Naive thymus-derived CD4-positive, alpha-beta T cell (primary cell): ENCODE measurements around the gene FLII. TPM values are rescaled to one million over a fixed set of nuclear protein-coding genes. Genes with fewer than 3 reads are reported as not detected.
"Not testable (repeated sequence)": the region's sequence is repeated elsewhere in the genome, so short reads cannot be mapped to it uniquely, and the experiment has no call there.

ENCODE experiments used
- ATAC-seq: fragments of 150-1000 bp; cut with Tn5 transposase; 2 replicates; pipeline ENCODE4 v1.10.0; 2021; ENCODE audit warnings: mild to moderate bottlenecking, moderate library complexity
- CTCF ChIA-PET: fragments of 350-600 bp; sonication (Branson Sonifier 250); formaldehyde crosslinking; loops from one replicate; lab custom pipeline; 2021; ENCODE audit warnings: antibody characterized with exemption; lab: Charles Lee
- POLR2A ChIA-PET: fragments of 350-600 bp; sonication (Branson Sonifier 250); formaldehyde crosslinking; loops from one replicate; lab custom pipeline; 2021; ENCODE audit warnings: antibody characterized with exemption, inconsistent platforms; lab: Charles Lee
- DNase-seq, 9 donors: peaks; one replicate each; pipeline versions ENCODE4 v3.0.0 to v3.0.0-alpha.2; 2020 to 2022; ENCODE audit warnings: mixed read lengths in 1 of 9
- H3K27ac ChIP-seq: one replicate; pipeline ENCODE4 v1.7.0; 2013; ENCODE audit warnings: mild to moderate bottlenecking, low read depth, low read length, moderate library complexity
- H3K27me3 ChIP-seq, 2 donors: one replicate each; pipeline ENCODE4 v1.7.0; 2013; ENCODE audit warnings: low read length in 2 of 2, mild to moderate bottlenecking in 2 of 2, moderate library complexity in 2 of 2; ENCODE audit not compliant: control insufficient read depth in 2 of 2, insufficient read depth in 2 of 2
- H3K36me3 ChIP-seq, 3 experiments: 1 replicate in 2 of 3; 2 replicates in 1 of 3; pipeline ENCODE4 v1.7.0; 2013; ENCODE audit warnings: low read length in 3 of 3, mild to moderate bottlenecking in 3 of 3, moderate library complexity in 1 of 3; ENCODE audit not compliant: insufficient read depth in 3 of 3, control insufficient read depth in 2 of 3
- H3K4me1 ChIP-seq, 2 donors: one replicate each; pipeline ENCODE4 v1.7.0; 2013; ENCODE audit warnings: low read length in 2 of 2, mild to moderate bottlenecking in 2 of 2, moderate library complexity in 1 of 2; ENCODE audit not compliant: control insufficient read depth in 2 of 2, insufficient read depth in 2 of 2
- H3K4me3 ChIP-seq: 2 replicates; pipeline ENCODE4 v1.7.0; 2013; ENCODE audit warnings: mild to moderate bottlenecking, low read length
- H3K9me3 ChIP-seq, 3 experiments: 1 replicate in 2 of 3; 2 replicates in 1 of 3; pipeline ENCODE4 v1.7.0; 2013; ENCODE audit warnings: low read length in 3 of 3; ENCODE audit not compliant: control insufficient read depth in 2 of 3
- H3K27ac Mint-ChIP-seq, 9 donors: one replicate each; pipeline ENCODE4 v1.8.0; 2020 to 2022; ENCODE audit warnings: mixed read lengths in 9 of 9, mild to moderate bottlenecking in 8 of 9, moderate library complexity in 5 of 9, inconsistent platforms in 2 of 9
- H3K27me3 Mint-ChIP-seq, 5 donors: one replicate each; pipeline ENCODE4 v1.8.0; 2021 to 2022; ENCODE audit warnings: mixed read lengths in 5 of 5, mild to moderate bottlenecking in 1 of 5
- H3K36me3 Mint-ChIP-seq, 5 donors: one replicate each; pipeline ENCODE4 v1.8.0; 2020 to 2022; ENCODE audit warnings: mixed read lengths in 5 of 5, mild to moderate bottlenecking in 3 of 5, inconsistent platforms in 1 of 5
- H3K4me1 Mint-ChIP-seq, 7 donors: one replicate each; pipeline ENCODE4 v1.8.0; 2020 to 2022; ENCODE audit warnings: mixed read lengths in 7 of 7, mild to moderate bottlenecking in 3 of 7, inconsistent platforms in 1 of 7
- H3K4me3 Mint-ChIP-seq, 10 donors: one replicate each; pipeline ENCODE4 v1.8.0; 2020 to 2022; ENCODE audit warnings: mild to moderate bottlenecking in 10 of 10, mixed read lengths in 10 of 10, moderate library complexity in 6 of 10, inconsistent platforms in 2 of 10
- H3K9me3 Mint-ChIP-seq, 11 donors: one replicate each; pipeline ENCODE4 v1.8.0; 2020 to 2022; ENCODE audit warnings: mixed read lengths in 11 of 11, mild to moderate bottlenecking in 4 of 11, inconsistent platforms in 1 of 11, moderate library complexity in 1 of 11
- intact Hi-C, 2 donors: fragments of 100-400 bp; cut with micrococcal nuclease; formaldehyde crosslinking; loops; one replicate each; pipeline ENCODE4 v1.15.1; 2023
- polyA plus RNA-seq, 2 donors: library from polyadenylated mRNA; unstranded; fragments of 300-500 nt; fragmentation: Illumina TruSeq; gene quantifications; one replicate each; pipeline ENCODE4 v1.2.3, GENCODE V29; 2021
- total RNA-seq, 6 experiments: library from RNA in 5 of 6; stranded (reverse) in 5 of 6; gene quantifications; 1 replicate in 5 of 6; 2 replicates in 1 of 6; pipeline ENCODE4 v1.2.3 and lab custom pipeline; 2021 to 2026

Gene FLII
- total RNA-seq: 100 to 1,000 TPM; 253 to 348 (median 303) TPM
- polyA plus RNA-seq: 100 to 1,000 TPM in 1 of 2 donors, 10 to 100 TPM in 1; 93.1 to 198 TPM
- 173 reads per million, percentile 92 among the genes with 10 or more reads in this experiment for total RNA-seq (lab: John Stamatoyannopoulos, UW)

DNA sequence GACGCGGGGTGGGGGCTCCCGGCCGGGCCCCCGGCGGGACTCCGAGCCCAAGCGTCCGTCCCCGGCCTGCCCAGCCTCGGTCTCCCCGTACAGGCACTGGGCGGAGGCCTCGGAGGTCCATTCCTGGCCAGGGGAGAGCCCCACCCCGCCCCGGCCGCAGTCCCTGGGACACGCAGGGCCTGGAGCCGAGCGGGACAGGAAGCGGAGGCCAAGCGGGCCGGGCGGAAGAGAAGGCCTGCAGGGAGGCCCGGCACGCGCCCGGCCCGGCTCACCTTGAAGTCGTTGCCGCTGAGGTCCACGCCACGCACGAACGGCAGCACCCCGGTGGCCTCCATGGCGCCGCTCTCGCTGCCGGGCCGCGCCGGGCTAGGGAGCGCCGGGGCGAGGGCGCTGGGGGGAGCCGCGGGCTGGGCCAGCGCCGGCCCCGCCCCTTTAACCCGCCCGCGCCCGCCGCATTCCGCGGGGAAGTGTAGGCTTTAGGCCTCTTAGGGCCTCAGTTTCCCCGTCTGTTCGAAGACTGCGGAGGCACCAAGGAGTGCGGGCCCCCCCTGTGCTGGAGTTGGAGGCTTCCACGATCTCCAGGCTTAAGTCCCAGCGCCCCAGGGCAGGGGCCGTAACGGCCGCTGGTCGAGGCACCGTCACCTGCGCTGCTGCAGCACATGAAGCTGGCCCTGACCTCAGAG lies at the start of gene FLII:
Gene FLII (minus strand): TSS at position 383 of the 683 bp plus-strand sequence. CDS start 48 bp downstream, at position 335.
- peak within 1 kb of the TSS; percentile 79 for H3K4me3 ChIP-seq
- H3K4me1 Mint-ChIP-seq: peaks cover 11 to 60% (median 38%) of the 10 kb centered on the region in 7 donors
- intact Hi-C loops: loop anchor here in 1 of 2 donors (1.0 kb wide), 1 partner anchor 10 kb away; no protein-coding TSS in a partner anchor

DNA sequence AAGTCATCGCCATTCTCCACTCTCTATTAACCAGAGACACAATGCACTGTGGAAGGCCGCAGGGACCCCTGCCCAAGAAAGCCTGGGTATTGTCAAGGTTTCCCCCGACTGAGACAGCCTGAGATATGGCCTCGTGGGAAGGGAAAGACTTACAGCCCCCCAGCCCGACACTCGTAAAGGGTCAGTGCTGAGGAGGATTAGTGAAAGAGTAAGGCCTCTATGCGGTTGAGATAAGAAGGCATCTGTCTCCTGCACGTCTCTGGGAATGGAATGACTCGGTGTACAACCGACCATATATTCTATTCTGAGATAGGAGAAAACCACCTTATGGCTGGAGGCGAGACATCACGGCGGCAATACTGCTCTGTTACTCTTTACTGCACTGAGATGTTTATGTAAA lies 44.7 kb upstream of the FLII start:
- H3K9me3 ChIP-seq, H3K4me1 Mint-ChIP-seq, H3K4me1 ChIP-seq, H3K4me3 Mint-ChIP-seq, intact Hi-C loops, CTCF ChIA-PET, H3K27me3 Mint-ChIP-seq, H3K4me3 ChIP-seq, ATAC-seq, DNase-seq, H3K27ac ChIP-seq, H3K27me3 ChIP-seq, POLR2A ChIA-PET, H3K9me3 Mint-ChIP-seq, H3K27ac Mint-ChIP-seq: not testable (repeated sequence)
- H3K36me3 Mint-ChIP-seq: peaks cover 0 to 41% (median 22%) of the 10 kb centered on the region in 5 donors
- peaks cover 19 to 65% (median 31%) of the 10 kb centered on the region in 3 experiments for H3K36me3 ChIP-seq

More for the DNA sequence above, at the start of gene FLII:
- H3K27me3 Mint-ChIP-seq: no peaks in the 10 kb centered on the region
- peak within 1 kb of the TSS; percentile 86 to 93 (median 89) for H3K27ac Mint-ChIP-seq
- Histone ChIP-seq H3K9me3 (no peaks in the 10 kb centered on the region), H3K27me3 (no peaks in the 10 kb centered on the region), H3K4me1 (peaks cover 29 to 47% of the 10 kb centered on the region in 2 donors), H3K27ac (peak within 1 kb of the TSS; percentile 84), H3K36me3 (peaks cover 3 to 43% (median 5%) of the 10 kb centered on the region in 3 experiments)
- DNase-seq (peak; percentile 32 to 73 (median 53)), ATAC-seq (peak; percentile 55)
- H3K36me3 Mint-ChIP-seq: peaks cover 0 to 7% (median 5%) of the 10 kb centered on the region in 5 donors
- H3K4me3 Mint-ChIP-seq: peak within 1 kb of the TSS; percentile 93 to 98 (median 96)
- ChIA-PET POLR2A (interaction anchor here (0.6 to 0.8 kb wide), 2 partner anchors 14 to 76 kb away, joined by 3 read pairs; no protein-coding TSS in a partner anchor), CTCF (no interaction called here)
- H3K9me3 Mint-ChIP-seq: peaks cover 0 to 2% (median 0%) of the 10 kb centered on the region in 11 donors

- ChIA-PET POLR2A (interaction anchor here (0.6 kb wide), 1 partner anchor 9 kb away, joined by 4 read pairs; no protein-coding TSS in a partner anchor), CTCF (no interaction called here)
- Histone ChIP-seq H3K27me3 (no peaks in the 10 kb centered on the region), H3K9me3 (no peaks in the 10 kb centered on the region), H3K4me1 (no peaks in the 10 kb centered on the region), H3K4me3 (no peak overlapping the region), H3K36me3 (peaks cover 14 to 54% (median 24%) of the 10 kb centered on the region in 3 experiments), H3K27ac (no peak overlapping the region)
- no peaks in the 10 kb centered on the region for H3K9me3 Mint-ChIP-seq
- H3K27ac Mint-ChIP-seq: peak overlapping the region in 1 of 9 donors; percentile 39
- DNase-seq (no peak), ATAC-seq (peak; percentile 58)
- peaks cover 0 to 45% (median 23%) of the 10 kb centered on the region in 5 donors for H3K36me3 Mint-ChIP-seq
- intact Hi-C loops: no loop called here
- peaks cover 0 to 3% (median 0%) of the 10 kb centered on the region in 7 donors for H3K4me1 Mint-ChIP-seq
- no peaks in the 10 kb centered on the region for H3K27me3 Mint-ChIP-seq
- H3K4me3 Mint-ChIP-seq: no peak overlapping the region
Measured at GRCh38 chr17:18300725-18301480, 42.4 kb upstream of the FLII start.

DNA sequence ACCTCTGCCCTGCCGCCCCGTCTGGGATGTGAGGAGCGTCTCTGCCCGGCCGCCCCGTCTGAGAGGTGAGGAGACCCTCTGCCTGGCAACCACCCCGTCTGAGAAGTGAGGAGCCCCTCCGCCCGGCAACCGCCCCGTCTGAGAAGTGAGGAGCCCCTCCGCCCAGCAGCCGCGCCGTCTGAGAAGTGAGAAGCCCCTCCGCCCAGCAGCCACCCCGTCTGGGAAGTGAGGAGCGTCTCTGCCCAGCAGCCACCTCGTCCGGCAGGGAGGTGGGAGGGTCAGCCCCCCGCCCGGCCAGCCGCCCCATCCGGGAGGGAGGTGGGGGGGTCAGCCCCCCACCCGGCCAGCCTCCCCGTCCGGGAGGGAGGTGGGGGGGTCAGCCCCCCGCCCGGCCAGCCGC lies 39.5 kb upstream of the FLII start:
- H3K9me3 Mint-ChIP-seq, H3K4me1 Mint-ChIP-seq, H3K4me1 ChIP-seq, ATAC-seq, POLR2A ChIA-PET, H3K27me3 ChIP-seq, H3K27ac ChIP-seq, H3K4me3 Mint-ChIP-seq, H3K27ac Mint-ChIP-seq, H3K9me3 ChIP-seq, intact Hi-C loops, CTCF ChIA-PET, DNase-seq, H3K27me3 Mint-ChIP-seq, H3K4me3 ChIP-seq: not testable (repeated sequence)
- peaks cover 14 to 42% (median 15%) of the 10 kb centered on the region in 3 experiments for H3K36me3 ChIP-seq
- peaks cover 0 to 45% (median 20%) of the 10 kb centered on the region in 5 donors for H3K36me3 Mint-ChIP-seq

DNA sequence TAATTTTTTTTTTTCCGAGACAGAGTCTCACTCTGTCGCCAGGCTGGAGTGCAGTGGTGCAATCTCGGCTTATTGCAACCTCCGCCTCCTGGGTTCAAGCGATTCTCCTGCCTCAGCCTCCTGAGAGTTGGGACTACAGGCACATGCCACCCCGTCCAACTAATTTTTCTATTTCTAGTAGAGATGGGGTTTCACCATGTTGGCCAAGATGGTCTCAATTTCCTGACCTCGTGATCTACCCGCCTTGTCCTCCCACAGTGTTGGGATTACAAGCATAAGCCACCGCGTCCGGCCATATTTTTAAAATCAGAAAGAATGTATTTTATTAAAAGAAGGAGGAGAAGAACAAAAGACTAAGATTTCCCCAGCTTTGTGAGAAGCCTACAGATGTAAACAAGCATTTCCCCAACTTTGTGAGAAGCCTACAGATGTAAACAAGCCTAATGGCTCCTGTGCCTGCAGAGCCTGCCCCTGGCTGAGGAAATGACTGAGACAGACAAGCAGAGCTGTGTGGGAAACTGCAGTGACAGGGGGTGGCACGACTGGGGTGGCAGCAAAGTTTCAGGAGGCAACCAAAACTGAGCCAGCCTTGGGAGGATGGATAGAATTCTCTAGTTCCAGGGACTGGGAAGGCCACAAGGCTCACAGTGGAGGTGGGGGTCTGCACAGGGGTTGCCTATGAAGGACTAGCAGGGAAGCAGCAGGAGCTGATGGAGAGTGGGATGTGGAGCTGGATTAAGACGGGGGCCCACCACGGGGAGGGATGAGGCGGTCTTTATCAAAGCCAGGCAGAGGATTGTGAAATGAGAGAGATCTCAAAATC lies 33.4 kb upstream of the FLII start:
- H3K4me1 Mint-ChIP-seq: peaks cover 0 to 2% (median 0%) of the 10 kb centered on the region in 7 donors
- ATAC-seq: no peak
- H3K27me3 Mint-ChIP-seq: no peaks in the 10 kb centered on the region

DNA sequence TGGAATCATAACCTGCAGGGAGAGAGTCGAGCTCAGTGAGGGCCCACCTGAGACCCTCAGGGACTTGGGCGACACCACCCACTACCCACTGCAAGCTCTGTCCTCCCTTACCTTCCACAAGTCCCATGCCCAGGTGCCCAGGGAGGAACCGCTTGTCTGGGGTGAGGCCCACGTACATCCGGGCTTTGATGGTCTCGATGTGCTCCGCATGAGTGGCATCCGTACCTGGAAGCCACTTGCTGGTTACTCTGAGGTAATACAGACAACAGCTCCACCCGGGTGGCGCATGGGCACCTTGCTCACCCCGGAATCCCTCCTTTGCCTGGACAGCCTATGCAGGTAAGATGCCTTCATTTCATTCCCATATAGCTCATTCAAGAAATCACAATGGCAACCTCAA lies 26.8 kb upstream of the FLII start:
- H3K27me3 ChIP-seq: no peaks in the 10 kb centered on the region
- H3K4me3 ChIP-seq: no peak overlapping the region
- no peak overlapping the region for H3K4me3 Mint-ChIP-seq
- H3K36me3 Mint-ChIP-seq: peaks cover 5 to 53% (median 22%) of the 10 kb centered on the region in 5 donors
- no peaks in the 10 kb centered on the region for H3K4me1 ChIP-seq
- intact Hi-C loops: no loop called here
- no peak for DNase-seq
- H3K4me1 Mint-ChIP-seq: no peaks in the 10 kb centered on the region
- no peaks in the 10 kb centered on the region for H3K27me3 Mint-ChIP-seq
- H3K9me3 Mint-ChIP-seq: peaks cover 0 to 2% (median 0%) of the 10 kb centered on the region in 11 donors
- CTCF ChIA-PET: interaction anchor here (0.6 kb wide), 1 partner anchor 282 kb away, joined by 4 read pairs; no protein-coding TSS in a partner anchor
- no peak for ATAC-seq
- POLR2A ChIA-PET: no interaction called here
- H3K27ac Mint-ChIP-seq: no peak overlapping the region
- H3K36me3 ChIP-seq: peaks cover 16 to 90% (median 27%) of the 10 kb centered on the region in 3 experiments
- no peak overlapping the region for H3K27ac ChIP-seq
- no peaks in the 10 kb centered on the region for H3K9me3 ChIP-seq

More for the DNA sequence above, 33.4 kb upstream of the FLII start:
- Mint-ChIP-seq H3K36me3 (peaks cover 5 to 38% (median 13%) of the 10 kb centered on the region in 5 donors), H3K4me3 (no peak overlapping the region), H3K9me3 (no peaks in the 10 kb centered on the region), H3K27ac (peak overlapping the region in 1 of 9 donors; percentile 25)
- CTCF ChIA-PET: no interaction called here
- Histone ChIP-seq H3K36me3 (peaks cover 10 to 58% (median 13%) of the 10 kb centered on the region in 3 experiments), H3K4me1 (no peaks in the 10 kb centered on the region), H3K9me3 (no peaks in the 10 kb centered on the region), H3K27ac (no peak overlapping the region), H3K27me3 (no peaks in the 10 kb centered on the region), H3K4me3 (no peak overlapping the region)
- intact Hi-C loops: no loop called here
- POLR2A ChIA-PET: no interaction called here
- no peak for DNase-seq
